ENCODE data around the gene SRCIN1.

The SRCIN1 gene

DNA sequence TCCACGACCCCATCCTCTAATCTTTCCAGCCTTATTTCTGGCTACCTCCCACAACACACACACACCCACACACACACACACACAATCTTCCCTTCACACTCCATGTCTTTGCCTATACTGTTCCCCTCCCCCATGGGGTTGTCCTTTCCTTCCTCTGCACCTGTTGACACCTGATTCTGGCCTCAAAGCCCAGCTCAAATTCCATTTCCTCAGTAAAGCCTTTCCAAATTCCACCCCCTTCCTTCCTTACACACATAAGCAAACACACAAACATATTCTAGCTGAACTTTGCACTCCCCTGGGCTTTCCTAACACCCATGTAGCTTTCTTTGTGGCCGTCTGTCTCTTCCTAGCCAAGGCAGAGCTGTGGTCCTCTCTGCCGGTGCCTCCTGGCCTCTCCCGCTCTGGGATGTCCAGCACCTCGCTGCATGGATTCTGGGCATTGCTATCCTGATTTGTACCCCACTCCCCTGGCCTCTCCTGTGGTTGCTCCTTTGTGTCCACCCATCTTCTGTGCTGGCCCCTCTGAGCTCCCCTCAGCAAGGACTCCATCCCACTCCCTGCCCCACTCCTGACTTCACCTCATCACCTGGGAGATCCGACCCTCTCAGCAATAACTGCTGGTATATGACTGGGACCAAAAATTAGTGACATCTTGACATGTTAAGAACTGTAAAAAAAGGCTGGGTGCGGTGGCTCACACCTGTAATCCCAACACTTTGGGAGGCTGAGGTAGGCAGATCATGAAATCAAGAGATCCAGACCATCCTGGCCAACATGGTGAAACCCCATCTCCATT lies 8.4 kb upstream of the SRCIN1 start:
- no peak for ATAC-seq (ENCODE audit: low read depth)
- no peaks in the 10 kb centered on the region for H3K27me3 ChIP-seq (ENCODE audit: insufficient read depth, poor library complexity, severe bottlenecking)
- TF ChIP-seq, protein P1, sequence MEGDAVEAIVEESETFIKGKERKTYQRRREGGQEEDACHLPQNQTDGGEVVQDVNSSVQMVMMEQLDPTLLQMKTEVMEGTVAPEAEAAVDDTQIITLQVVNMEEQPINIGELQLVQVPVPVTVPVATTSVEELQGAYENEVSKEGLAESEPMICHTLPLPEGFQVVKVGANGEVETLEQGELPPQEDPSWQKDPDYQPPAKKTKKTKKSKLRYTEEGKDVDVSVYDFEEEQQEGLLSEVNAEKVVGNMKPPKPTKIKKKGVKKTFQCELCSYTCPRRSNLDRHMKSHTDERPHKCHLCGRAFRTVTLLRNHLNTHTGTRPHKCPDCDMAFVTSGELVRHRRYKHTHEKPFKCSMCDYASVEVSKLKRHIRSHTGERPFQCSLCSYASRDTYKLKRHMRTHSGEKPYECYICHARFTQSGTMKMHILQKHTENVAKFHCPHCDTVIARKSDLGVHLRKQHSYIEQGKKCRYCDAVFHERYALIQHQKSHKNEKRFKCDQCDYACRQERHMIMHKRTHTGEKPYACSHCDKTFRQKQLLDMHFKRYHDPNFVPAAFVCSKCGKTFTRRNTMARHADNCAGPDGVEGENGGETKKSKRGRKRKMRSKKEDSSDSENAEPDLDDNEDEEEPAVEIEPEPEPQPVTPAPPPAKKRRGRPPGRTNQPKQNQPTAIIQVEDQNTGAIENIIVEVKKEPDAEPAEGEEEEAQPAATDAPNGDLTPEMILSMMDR (IDR thresholded peaks at IDR 0.05; ENCODE audit: poor library complexity, severe bottlenecking): no peak
- DNase-seq (ENCODE audit: low spot score): no peak
- no peaks in the 10 kb centered on the region for H3K4me1 ChIP-seq (ENCODE audit: insufficient read depth, poor library complexity, severe bottlenecking)
- no peak overlapping the region for H3K27ac ChIP-seq (ENCODE audit: poor library complexity, severe bottlenecking)
- no peaks in the 10 kb centered on the region for H3K9me3 ChIP-seq (ENCODE audit: severe bottlenecking)
- H3K4me3 ChIP-seq (ENCODE audit: severe bottlenecking): no peak overlapping the region
- H3K36me3 ChIP-seq (ENCODE audit: low read depth): no peaks in the 10 kb centered on the region

DNA sequence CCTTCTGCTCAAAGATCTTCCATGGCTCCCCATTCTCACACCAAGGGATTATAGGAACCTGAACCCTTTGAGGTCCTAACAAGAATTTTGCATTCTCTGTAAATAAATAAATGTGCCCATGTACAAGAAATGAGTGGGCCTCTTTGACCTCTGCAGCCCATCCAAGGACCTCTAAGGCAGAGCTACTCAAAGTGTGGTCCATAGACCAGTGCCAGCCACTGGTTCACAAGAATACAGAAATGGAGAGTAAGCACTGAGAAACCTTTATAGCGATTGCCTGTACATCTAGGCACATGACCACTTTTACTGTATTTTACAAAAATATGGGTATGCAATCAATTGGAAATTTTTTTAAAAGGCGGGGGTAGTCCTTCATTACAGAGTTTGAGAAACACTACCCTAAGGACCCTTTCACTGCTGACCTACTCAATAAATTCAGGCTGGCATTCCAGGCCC lies 7.8 kb upstream of the SRCIN1 start:
- Histone ChIP-seq H3K4me1 (ENCODE audit: insufficient read depth, poor library complexity, severe bottlenecking) (no peaks in the 10 kb centered on the region), H3K27ac (ENCODE audit: poor library complexity, severe bottlenecking) (no peak overlapping the region), H3K9me3 (ENCODE audit: severe bottlenecking) (no peaks in the 10 kb centered on the region), H3K4me3 (ENCODE audit: severe bottlenecking) (no peak overlapping the region), H3K27me3 (ENCODE audit: insufficient read depth, poor library complexity, severe bottlenecking) (no peaks in the 10 kb centered on the region), H3K36me3 (ENCODE audit: low read depth) (no peaks in the 10 kb centered on the region)
- no peak for DNase-seq (ENCODE audit: low spot score)
- TF ChIP-seq, protein P1 (IDR thresholded peaks at IDR 0.05; ENCODE audit: poor library complexity, severe bottlenecking): no peak
- ATAC-seq (ENCODE audit: low read depth): no peak

DNA sequence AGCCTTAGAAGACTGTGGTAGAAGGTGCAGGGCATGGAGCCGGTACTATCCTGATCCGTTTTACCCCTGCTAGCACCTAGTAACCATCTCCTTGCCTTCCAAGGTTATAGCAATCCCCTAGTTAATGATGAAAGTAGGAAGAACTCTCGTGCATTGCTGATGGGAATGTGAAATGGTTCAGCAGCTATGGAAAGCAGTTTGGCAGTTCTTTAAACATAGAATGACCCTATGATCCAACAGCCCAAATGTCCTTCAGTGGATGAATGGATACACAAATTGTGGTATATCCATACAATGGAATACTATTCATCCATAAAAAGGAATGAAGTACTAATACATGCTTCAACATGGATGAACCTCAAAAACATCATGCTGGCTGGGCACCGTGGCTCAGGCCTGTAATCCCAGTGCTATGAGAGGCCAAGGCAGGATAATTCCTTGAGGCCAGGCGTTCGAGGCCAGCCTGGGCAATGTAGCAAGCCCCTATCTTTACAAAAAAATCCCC lies 6.2 kb upstream of the SRCIN1 start:
- no peak for ATAC-seq (ENCODE audit: low read depth)
- Histone ChIP-seq H3K9me3 (ENCODE audit: severe bottlenecking) (no peaks in the 10 kb centered on the region), H3K4me3 (ENCODE audit: severe bottlenecking) (no peak overlapping the region), H3K4me1 (ENCODE audit: insufficient read depth, poor library complexity, severe bottlenecking) (no peaks in the 10 kb centered on the region), H3K36me3 (ENCODE audit: low read depth) (no peaks in the 10 kb centered on the region), H3K27me3 (ENCODE audit: insufficient read depth, poor library complexity, severe bottlenecking) (peaks cover 10% of the 10 kb centered on the region), H3K27ac (ENCODE audit: poor library complexity, severe bottlenecking) (no peak overlapping the region)
- DNase-seq (ENCODE audit: low spot score): no peak
- TF ChIP-seq, protein P1 (IDR thresholded peaks at IDR 0.05; ENCODE audit: poor library complexity, severe bottlenecking): no peak

DNA sequence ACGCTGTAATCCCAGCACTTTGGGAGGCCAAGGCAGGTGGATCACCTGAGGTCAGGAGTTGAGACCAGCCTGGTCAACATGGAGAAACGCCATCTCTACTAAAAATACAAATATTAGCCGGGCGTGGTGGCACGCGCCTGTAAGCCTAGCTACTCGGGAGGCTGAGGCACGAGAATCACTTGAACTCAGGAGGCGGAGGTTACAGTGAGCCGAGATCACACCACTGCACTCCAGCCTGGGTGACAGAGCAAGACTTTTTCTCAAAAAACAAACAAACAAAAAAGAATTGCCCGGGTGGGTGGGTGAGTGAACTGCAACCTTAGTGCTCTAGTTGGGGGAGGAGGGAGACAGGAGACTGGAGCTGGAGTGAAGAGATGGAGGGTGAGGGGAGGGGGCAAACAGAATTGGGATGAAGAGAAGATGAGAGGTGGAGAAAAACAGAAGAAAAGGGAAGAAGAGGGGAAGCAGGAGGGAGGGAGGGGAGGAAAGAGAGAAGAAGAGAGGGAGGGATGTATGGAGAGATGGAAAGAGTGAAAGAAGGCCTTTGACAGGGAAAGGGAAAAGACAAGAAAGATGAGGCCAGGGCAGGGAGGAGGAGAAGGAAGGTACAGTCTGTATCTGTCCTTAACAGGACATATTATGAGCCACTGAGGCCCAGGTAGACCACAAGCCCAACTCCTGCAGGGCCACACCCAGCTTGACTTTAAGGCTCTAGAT lies 5.5 kb upstream of the SRCIN1 start:
- Histone ChIP-seq H3K27me3 (ENCODE audit: insufficient read depth, poor library complexity, severe bottlenecking) (peaks cover 17% of the 10 kb centered on the region), H3K4me3 (ENCODE audit: severe bottlenecking) (no peak overlapping the region), H3K27ac (ENCODE audit: poor library complexity, severe bottlenecking) (no peak overlapping the region), H3K36me3 (ENCODE audit: low read depth) (no peaks in the 10 kb centered on the region), H3K4me1 (ENCODE audit: insufficient read depth, poor library complexity, severe bottlenecking) (peaks cover 4% of the 10 kb centered on the region), H3K9me3 (ENCODE audit: severe bottlenecking) (no peaks in the 10 kb centered on the region)
- ATAC-seq (ENCODE audit: low read depth): no peak
- DNase-seq (ENCODE audit: low spot score): no peak
- TF ChIP-seq, protein P1 (IDR thresholded peaks at IDR 0.05; ENCODE audit: poor library complexity, severe bottlenecking): no peak

Data from RWPE2 (cell line).